Endothelial cell of umbilical vein (primary cell): ENCODE results near the gene BBS5.

ENCODE experiments used
- CTCF ChIP-seq, 2 donors: IDR thresholded peaks; 1 replicate in 1 of 2; 2 replicates in 1 of 2; pipeline ENCODE4 v1.5.1; 2011; ENCODE audit warnings: low read length in 2 of 2, mild to moderate bottlenecking in 2 of 2, moderate library complexity in 2 of 2, control low read depth in 1 of 2, inconsistent platforms in 1 of 2, low read depth in 1 of 2; ENCODE audit not compliant: insufficient read depth in 1 of 2; ENCODE audit errors: extremely low read depth in 1 of 2
- EZH2 ChIP-seq: IDR thresholded peaks from 2 replicates; pipeline ENCODE4 v1.6.1; 2012; ENCODE audit warnings: borderline replicate concordance, low read depth, mild to moderate bottlenecking, moderate library complexity, low read length, inconsistent platforms; ENCODE audit not compliant: severe bottlenecking
- FOS ChIP-seq: IDR thresholded peaks from 2 replicates; pipeline ENCODE4 v1.6.1; 2011; ENCODE audit warnings: mild to moderate bottlenecking, low read length, moderate library complexity, borderline replicate concordance; ENCODE audit not compliant: insufficient read depth
- GATA2 ChIP-seq: IDR thresholded peaks from 2 replicates; pipeline ENCODE4 v1.7.0; 2011; ENCODE audit warnings: low read depth, mild to moderate bottlenecking, moderate library complexity, mixed read lengths, low read length; ENCODE audit not compliant: insufficient read length, insufficient read depth
- JUN ChIP-seq: IDR thresholded peaks from 2 replicates; pipeline ENCODE4 v1.6.1; 2011; ENCODE audit warnings: borderline replicate concordance, low read depth; ENCODE audit not compliant: insufficient read length, insufficient read depth
- MAX ChIP-seq: IDR thresholded peaks from 2 replicates; pipeline ENCODE4 v1.6.1; 2011; ENCODE audit not compliant: insufficient read depth, insufficient read length
- MYC ChIP-seq: IDR thresholded peaks from one replicate; pipeline ENCODE4 v1.6.1; 2011; ENCODE audit warnings: mild to moderate bottlenecking, low read depth, low read length
- POLR2A ChIP-seq: IDR thresholded peaks from 2 replicates; pipeline ENCODE4 v1.6.1; 2012; ENCODE audit warnings: low read depth, mild to moderate bottlenecking, control low read depth, low read length
- POLR2AphosphoS5 ChIP-seq: IDR thresholded peaks from 2 replicates; pipeline ENCODE4 v1.6.1; 2012; ENCODE audit warnings: low read depth, mild to moderate bottlenecking, control low read depth, low read length, moderate library complexity; ENCODE audit not compliant: insufficient read depth

- TF ChIP-seq POLR2AphosphoS5 (no peak), CTCF (IDR thresholded peaks at IDR 0.05; ENCODE audit: extremely low read depth in 1 of 2, insufficient read depth in 1 of 2, low read depth in 1 of 2, low read length in 2 of 2) (no peak), MYC (no peak), POLR2A (no peak), EZH2 (no peak), MAX (no peak), JUN (no peak), FOS (no peak), GATA2 (no peak)
Measured at GRCh38 chr2:169511818-169512217, 32.5 kb downstream of the BBS5 start.
